ENCODE measurements around the gene TENM3.

The TENM3 gene

GRCh38 chr4:182318256-182318655 lies 75.1 kb downstream of the TENM3 start:
- no peaks in the 10 kb centered on the region for H3K4me1 ChIP-seq (ENCODE audit: control insufficient read depth in 1 of 2, insufficient read depth in 2 of 2, low read length in 2 of 2)
- no peak overlapping the region for H3K4me3 ChIP-seq (ENCODE audit: low read depth in 1 of 2, low read length in 2 of 2)
- peaks cover 0 to 3% of the 10 kb centered on the region in 2 donors for H3K9me3 ChIP-seq (ENCODE audit: control insufficient read depth in 1 of 2, low read length in 2 of 2)
- no peaks in the 10 kb centered on the region for H3K27me3 ChIP-seq (ENCODE audit: low read depth, low read length)
- H3K36me3 ChIP-seq (ENCODE audit: control insufficient read depth in 1 of 2, insufficient read depth in 2 of 2, low read length in 2 of 2), result no peaks in the 10 kb centered on the region
- H3K27ac ChIP-seq (ENCODE audit: low read length), result no peak overlapping the region

GRCh38 chr4:182320092-182320491 lies 76.9 kb downstream of the TENM3 start:
- no peak overlapping the region for H3K4me3 ChIP-seq (ENCODE audit: low read depth in 1 of 2, low read length in 2 of 2)
- H3K27me3 ChIP-seq (ENCODE audit: low read depth, low read length), result no peaks in the 10 kb centered on the region
- H3K36me3 ChIP-seq (ENCODE audit: control insufficient read depth in 1 of 2, insufficient read depth in 2 of 2, low read length in 2 of 2), result no peaks in the 10 kb centered on the region
- no peak overlapping the region for H3K27ac ChIP-seq (ENCODE audit: low read length)
- no peaks in the 10 kb centered on the region for H3K4me1 ChIP-seq (ENCODE audit: control insufficient read depth in 1 of 2, insufficient read depth in 2 of 2, low read length in 2 of 2)
- no peaks in the 10 kb centered on the region for H3K9me3 ChIP-seq (ENCODE audit: control insufficient read depth in 1 of 2, low read length in 2 of 2)

GRCh38 chr4:182320580-182320979 lies 77.4 kb downstream of the TENM3 start:
- Histone ChIP-seq H3K27ac (ENCODE audit: low read length) (no peak overlapping the region), H3K36me3 (ENCODE audit: control insufficient read depth in 1 of 2, insufficient read depth in 2 of 2, low read length in 2 of 2) (no peaks in the 10 kb centered on the region), H3K27me3 (ENCODE audit: low read depth, low read length) (no peaks in the 10 kb centered on the region), H3K9me3 (ENCODE audit: control insufficient read depth in 1 of 2, low read length in 2 of 2) (no peaks in the 10 kb centered on the region), H3K4me3 (ENCODE audit: low read depth in 1 of 2, low read length in 2 of 2) (no peak overlapping the region), H3K4me1 (ENCODE audit: control insufficient read depth in 1 of 2, insufficient read depth in 2 of 2, low read length in 2 of 2) (no peaks in the 10 kb centered on the region)

- H3K36me3 ChIP-seq (ENCODE audit: control insufficient read depth in 1 of 2, insufficient read depth in 2 of 2, low read length in 2 of 2), result no peaks in the 10 kb centered on the region
- H3K27me3 ChIP-seq (ENCODE audit: low read depth, low read length), result no peaks in the 10 kb centered on the region
- H3K4me3 ChIP-seq (ENCODE audit: low read depth in 1 of 2, low read length in 2 of 2), result no peak overlapping the region
- H3K27ac ChIP-seq (ENCODE audit: low read length), result no peak overlapping the region
- no peaks in the 10 kb centered on the region for H3K9me3 ChIP-seq (ENCODE audit: control insufficient read depth in 1 of 2, low read length in 2 of 2)
- H3K4me1 ChIP-seq (ENCODE audit: control insufficient read depth in 1 of 2, insufficient read depth in 2 of 2, low read length in 2 of 2), result no peaks in the 10 kb centered on the region
Measured at GRCh38 chr4:182324282-182324681, 81.1 kb downstream of the TENM3 start.

GRCh38 chr4:182325397-182325796 lies 82.2 kb downstream of the TENM3 start:
- Histone ChIP-seq H3K27me3 (ENCODE audit: low read depth, low read length) (no peaks in the 10 kb centered on the region), H3K4me1 (ENCODE audit: control insufficient read depth in 1 of 2, insufficient read depth in 2 of 2, low read length in 2 of 2) (no peaks in the 10 kb centered on the region), H3K36me3 (ENCODE audit: control insufficient read depth in 1 of 2, insufficient read depth in 2 of 2, low read length in 2 of 2) (no peaks in the 10 kb centered on the region), H3K4me3 (ENCODE audit: low read depth in 1 of 2, low read length in 2 of 2) (no peak overlapping the region), H3K9me3 (ENCODE audit: control insufficient read depth in 1 of 2, low read length in 2 of 2) (no peaks in the 10 kb centered on the region), H3K27ac (ENCODE audit: low read length) (no peak overlapping the region)

- Histone ChIP-seq H3K4me3 (ENCODE audit: low read depth in 1 of 2, low read length in 2 of 2) (no peak overlapping the region), H3K27me3 (ENCODE audit: low read depth, low read length) (no peaks in the 10 kb centered on the region), H3K4me1 (ENCODE audit: control insufficient read depth in 1 of 2, insufficient read depth in 2 of 2, low read length in 2 of 2) (no peaks in the 10 kb centered on the region), H3K9me3 (ENCODE audit: control insufficient read depth in 1 of 2, low read length in 2 of 2) (no peaks in the 10 kb centered on the region), H3K27ac (ENCODE audit: low read length) (no peak overlapping the region), H3K36me3 (ENCODE audit: control insufficient read depth in 1 of 2, insufficient read depth in 2 of 2, low read length in 2 of 2) (no peaks in the 10 kb centered on the region)
Measured at GRCh38 chr4:182325848-182326255, 82.7 kb downstream of the TENM3 start.

GRCh38 chr4:182328505-182328904 lies 85.3 kb downstream of the TENM3 start:
- Histone ChIP-seq H3K4me3 (ENCODE audit: low read depth in 1 of 2, low read length in 2 of 2) (no peak overlapping the region), H3K36me3 (ENCODE audit: control insufficient read depth in 1 of 2, insufficient read depth in 2 of 2, low read length in 2 of 2) (no peaks in the 10 kb centered on the region), H3K27ac (ENCODE audit: low read length) (no peak overlapping the region), H3K4me1 (ENCODE audit: control insufficient read depth in 1 of 2, insufficient read depth in 2 of 2, low read length in 2 of 2) (no peaks in the 10 kb centered on the region), H3K9me3 (ENCODE audit: control insufficient read depth in 1 of 2, low read length in 2 of 2) (no peaks in the 10 kb centered on the region), H3K27me3 (ENCODE audit: low read depth, low read length) (no peaks in the 10 kb centered on the region)

- Histone ChIP-seq H3K27me3 (ENCODE audit: low read depth, low read length) (no peaks in the 10 kb centered on the region), H3K4me3 (ENCODE audit: low read depth in 1 of 2, low read length in 2 of 2) (no peak overlapping the region), H3K4me1 (ENCODE audit: control insufficient read depth in 1 of 2, insufficient read depth in 2 of 2, low read length in 2 of 2) (no peaks in the 10 kb centered on the region), H3K27ac (ENCODE audit: low read length) (no peak overlapping the region), H3K36me3 (ENCODE audit: control insufficient read depth in 1 of 2, insufficient read depth in 2 of 2, low read length in 2 of 2) (no peaks in the 10 kb centered on the region), H3K9me3 (ENCODE audit: control insufficient read depth in 1 of 2, low read length in 2 of 2) (no peaks in the 10 kb centered on the region)
Measured at GRCh38 chr4:182337366-182337765, 94.2 kb downstream of the TENM3 start.

- Histone ChIP-seq H3K27ac (ENCODE audit: low read length) (no peak overlapping the region), H3K4me3 (ENCODE audit: low read depth in 1 of 2, low read length in 2 of 2) (no peak overlapping the region), H3K9me3 (ENCODE audit: control insufficient read depth in 1 of 2, low read length in 2 of 2) (no peaks in the 10 kb centered on the region), H3K4me1 (ENCODE audit: control insufficient read depth in 1 of 2, insufficient read depth in 2 of 2, low read length in 2 of 2) (no peaks in the 10 kb centered on the region), H3K27me3 (ENCODE audit: low read depth, low read length) (no peaks in the 10 kb centered on the region), H3K36me3 (ENCODE audit: control insufficient read depth in 1 of 2, insufficient read depth in 2 of 2, low read length in 2 of 2) (no peaks in the 10 kb centered on the region)
Measured at GRCh38 chr4:182338063-182338462, 94.9 kb downstream of the TENM3 start.

GRCh38 chr4:182338746-182339145 lies 95.5 kb downstream of the TENM3 start:
- no peaks in the 10 kb centered on the region for H3K36me3 ChIP-seq (ENCODE audit: control insufficient read depth in 1 of 2, insufficient read depth in 2 of 2, low read length in 2 of 2)
- no peaks in the 10 kb centered on the region for H3K9me3 ChIP-seq (ENCODE audit: control insufficient read depth in 1 of 2, low read length in 2 of 2)
- no peaks in the 10 kb centered on the region for H3K27me3 ChIP-seq (ENCODE audit: low read depth, low read length)
- H3K4me1 ChIP-seq (ENCODE audit: control insufficient read depth in 1 of 2, insufficient read depth in 2 of 2, low read length in 2 of 2), result no peaks in the 10 kb centered on the region
- H3K4me3 ChIP-seq (ENCODE audit: low read depth in 1 of 2, low read length in 2 of 2), result no peak overlapping the region
- no peak overlapping the region for H3K27ac ChIP-seq (ENCODE audit: low read length)

- Histone ChIP-seq H3K36me3 (ENCODE audit: control insufficient read depth in 1 of 2, insufficient read depth in 2 of 2, low read length in 2 of 2) (no peaks in the 10 kb centered on the region), H3K4me3 (ENCODE audit: low read depth in 1 of 2, low read length in 2 of 2) (no peak overlapping the region), H3K27me3 (ENCODE audit: low read depth, low read length) (no peaks in the 10 kb centered on the region), H3K9me3 (ENCODE audit: control insufficient read depth in 1 of 2, low read length in 2 of 2) (no peaks in the 10 kb centered on the region), H3K4me1 (ENCODE audit: control insufficient read depth in 1 of 2, insufficient read depth in 2 of 2, low read length in 2 of 2) (no peaks in the 10 kb centered on the region), H3K27ac (ENCODE audit: low read length) (no peak overlapping the region)
Measured at GRCh38 chr4:182339221-182339641, 96.0 kb downstream of the TENM3 start.

GRCh38 chr4:182343453-182343852 lies 100.3 kb downstream of the TENM3 start:
- Histone ChIP-seq H3K4me3 (ENCODE audit: low read depth in 1 of 2, low read length in 2 of 2) (no peak overlapping the region), H3K9me3 (ENCODE audit: control insufficient read depth in 1 of 2, low read length in 2 of 2) (no peaks in the 10 kb centered on the region), H3K4me1 (ENCODE audit: control insufficient read depth in 1 of 2, insufficient read depth in 2 of 2, low read length in 2 of 2) (no peaks in the 10 kb centered on the region), H3K27me3 (ENCODE audit: low read depth, low read length) (no peaks in the 10 kb centered on the region), H3K27ac (ENCODE audit: low read length) (no peak overlapping the region), H3K36me3 (ENCODE audit: control insufficient read depth in 1 of 2, insufficient read depth in 2 of 2, low read length in 2 of 2) (no peaks in the 10 kb centered on the region)

All from muscle layer of duodenum (tissue), 2 donors.